H9 (cell line): ENCODE results near the gene LRP1. TPM values are rescaled to one million over a fixed set of nuclear protein-coding genes. Genes with fewer than 3 reads are reported as not detected.

Experiments used
- DNase-seq: peaks from one replicate; pipeline ENCODE4 v3.0.0-alpha.2; 2017
- H2AFZ ChIP-seq: one replicate; pipeline ENCODE4 v1.6.1; 2013; ENCODE audit warnings: mild to moderate bottlenecking, low read length, control low read depth, moderate library complexity
- H2AK5ac ChIP-seq: 2 replicates; pipeline ENCODE4 v1.6.1; 2013; ENCODE audit warnings: low read length, control low read depth, mixed read lengths; ENCODE audit not compliant: insufficient read length
- H2BK120ac ChIP-seq: one replicate; pipeline ENCODE4 v1.6.1; 2013; ENCODE audit warnings: low read depth, mild to moderate bottlenecking, low read length, control low read depth, inconsistent platforms; ENCODE audit not compliant: poor library complexity, severe bottlenecking
- H2BK12ac ChIP-seq: 2 replicates; pipeline ENCODE4 v1.6.1; 2013; ENCODE audit warnings: low read length, control low read depth, mixed read lengths, low read depth; ENCODE audit not compliant: insufficient read length
- H2BK15ac ChIP-seq: 2 replicates; pipeline ENCODE4 v1.6.1; 2013; ENCODE audit warnings: low read depth, low read length, control low read depth
- H2BK20ac ChIP-seq: one replicate; pipeline ENCODE4 v1.6.1; 2013; ENCODE audit warnings: low read depth, mild to moderate bottlenecking, low read length, control low read depth, inconsistent platforms; ENCODE audit not compliant: poor library complexity, severe bottlenecking
- H2BK5ac ChIP-seq: 2 replicates; pipeline ENCODE4 v1.6.1; 2013; ENCODE audit warnings: low read length, control low read depth, mixed read lengths; ENCODE audit not compliant: insufficient read length
- H3K14ac ChIP-seq: 2 replicates; pipeline ENCODE4 v1.6.1; 2013; ENCODE audit warnings: low read length, control low read depth; ENCODE audit not compliant: insufficient read depth
- H3K18ac ChIP-seq: 2 replicates; pipeline ENCODE4 v1.6.1; 2013; ENCODE audit warnings: low read depth, mild to moderate bottlenecking, mixed read lengths, low read length, control low read depth; ENCODE audit not compliant: insufficient read length
- H3K23ac ChIP-seq: 2 replicates; pipeline ENCODE4 v1.6.1; 2013; ENCODE audit warnings: low read length, control low read depth, mixed read lengths, low read depth; ENCODE audit not compliant: insufficient read length
- H3K23me2 ChIP-seq: 2 replicates; pipeline ENCODE4 v1.6.1; 2013; ENCODE audit warnings: low read depth, mild to moderate bottlenecking, mixed read lengths, low read length, control low read depth; ENCODE audit not compliant: insufficient read length, poor library complexity, severe bottlenecking
- H3K27ac ChIP-seq: 2 replicates; pipeline ENCODE4 v1.5.1; 2013; ENCODE audit warnings: low read length, control low read depth, mixed read lengths, low read depth; ENCODE audit not compliant: insufficient read length
- H3K27me3 ChIP-seq: 2 replicates; pipeline ENCODE4 v1.6.1; 2013; ENCODE audit warnings: low read length, control low read depth, inconsistent platforms; ENCODE audit not compliant: insufficient read depth
- H3K4ac ChIP-seq: 2 replicates; pipeline ENCODE4 v1.6.1; 2013; ENCODE audit warnings: low read depth, mild to moderate bottlenecking, control low read depth, inconsistent platforms, low read length, moderate library complexity
- H3K4me1 ChIP-seq: 2 replicates; pipeline ENCODE4 v1.6.1; 2013; ENCODE audit warnings: low read length, control low read depth, inconsistent platforms; ENCODE audit not compliant: insufficient read depth
- H3K4me2 ChIP-seq: 2 replicates; pipeline ENCODE4 v1.6.1; 2013; ENCODE audit warnings: low read length, control low read depth, mixed read lengths; ENCODE audit not compliant: insufficient read length, insufficient read depth
- H3K56ac ChIP-seq: 2 replicates; pipeline ENCODE4 v1.6.1; 2013; ENCODE audit warnings: low read depth, mild to moderate bottlenecking, mixed read lengths, low read length, control low read depth; ENCODE audit not compliant: insufficient read length
- H3K79me1 ChIP-seq: 2 replicates; pipeline ENCODE4 v1.6.1; 2013; ENCODE audit warnings: low read depth, mild to moderate bottlenecking, moderate library complexity, low read length, control low read depth, inconsistent platforms; ENCODE audit not compliant: insufficient read depth, poor library complexity, severe bottlenecking
- H3K79me2 ChIP-seq: 2 replicates; pipeline ENCODE4 v1.6.1; 2013; ENCODE audit warnings: low read length, control low read depth, inconsistent platforms; ENCODE audit not compliant: insufficient read depth
- H3K9ac ChIP-seq: 2 replicates; pipeline ENCODE4 v1.6.1; 2013; ENCODE audit warnings: low read length, control low read depth, mixed read lengths; ENCODE audit not compliant: insufficient read length; ENCODE audit errors: extremely low read depth
- H3K9me3 ChIP-seq: one replicate; pipeline ENCODE4 v1.6.1; 2013; ENCODE audit warnings: low read depth, low read length, inconsistent platforms; ENCODE audit not compliant: control insufficient read depth
- H3T11ph ChIP-seq: one replicate; pipeline ENCODE4 v1.6.1; 2013; ENCODE audit warnings: mild to moderate bottlenecking, low read length, control low read depth, inconsistent platforms
- H4K20me1 ChIP-seq: one replicate; pipeline ENCODE4 v1.6.1; 2013; ENCODE audit not compliant: control insufficient read depth, insufficient read length, insufficient read depth
- H4K5ac ChIP-seq: 2 replicates; pipeline ENCODE4 v1.6.1; 2013; ENCODE audit warnings: low read depth, mild to moderate bottlenecking, mixed read lengths, low read length, control low read depth; ENCODE audit not compliant: insufficient read length
- H4K8ac ChIP-seq: replicated peaks from 2 replicates; pipeline ENCODE4 v1.6.1; 2013; ENCODE audit warnings: low read length, control low read depth, mixed read lengths, low read depth; ENCODE audit not compliant: insufficient read length
- H4K91ac ChIP-seq: 2 replicates; pipeline ENCODE4 v1.6.1; 2013; ENCODE audit warnings: low read depth, mild to moderate bottlenecking, moderate library complexity, mixed read lengths, low read length, control low read depth; ENCODE audit not compliant: insufficient read length
- H3K27ac Mint-ChIP-seq, 3 experiments: 2 replicates in 2 of 3; 3 replicates in 1 of 3; pipeline ENCODE4 v1.8.0; 2020 to 2021; ENCODE audit warnings: mixed read lengths in 3 of 3, mild to moderate bottlenecking in 1 of 3, moderate library complexity in 1 of 3
- H3K27me3 Mint-ChIP-seq: 2 replicates; pipeline ENCODE4 v1.8.0; 2021; ENCODE audit warnings: low read depth, mild to moderate bottlenecking, moderate library complexity, mixed read lengths
- H3K36me3 Mint-ChIP-seq, 3 experiments: 2 replicates in 2 of 3; 3 replicates in 1 of 3; pipeline ENCODE4 v1.8.0; 2020 to 2021; ENCODE audit warnings: low read depth in 3 of 3, mixed read lengths in 3 of 3; ENCODE audit not compliant: insufficient read depth in 1 of 3
- H3K4me1 Mint-ChIP-seq, 2 experiments: 2 replicates each; pipeline ENCODE4 v1.8.0; 2020; ENCODE audit warnings: mixed read lengths in 2 of 2
- H3K4me3 Mint-ChIP-seq, 2 experiments: 2 replicates in 1 of 2; 3 replicates in 1 of 2; pipeline ENCODE4 v1.8.0; 2020 to 2021; ENCODE audit warnings: mild to moderate bottlenecking in 2 of 2, mixed read lengths in 2 of 2, moderate library complexity in 1 of 2
- H3K9me3 Mint-ChIP-seq, 2 experiments: 2 replicates in 1 of 2; 3 replicates in 1 of 2; pipeline ENCODE4 v1.8.0; 2020; ENCODE audit warnings: mild to moderate bottlenecking in 2 of 2, mixed read lengths in 2 of 2, moderate library complexity in 1 of 2
- WGBS: extraction: QIAGEN DNeasy Blood & Tissue Kit; methylation state at CpG from one replicate; pipeline ENCODE4 v1.1.7; 2013; ENCODE audit warnings: missing lambda C conversion rate, low lambda C conversion rate, mixed read lengths; ENCODE audit not compliant: insufficient read length; ENCODE audit errors: extremely low coverage; 5-methylcytosine and 5-hydroxymethylcytosine counted together
- total RNA-seq: library from RNA; stranded (reverse); gene quantifications from 2 replicates; pipeline ENCODE4 v1.2.1, GENCODE V29; 2021
- TF ChIP-seq, protein P1 (sequence below): fragments of 200-600 bp; sonication (generic); conservative IDR thresholded peaks from 3 replicates; pipeline ENCODE4 v1.8.0; 2021; ENCODE audit warnings: antibody characterized with exemption, mild to moderate bottlenecking

The LRP1 gene
- total RNA-seq, 1 experiment from 2014 or later = 115 TPM

DNA sequence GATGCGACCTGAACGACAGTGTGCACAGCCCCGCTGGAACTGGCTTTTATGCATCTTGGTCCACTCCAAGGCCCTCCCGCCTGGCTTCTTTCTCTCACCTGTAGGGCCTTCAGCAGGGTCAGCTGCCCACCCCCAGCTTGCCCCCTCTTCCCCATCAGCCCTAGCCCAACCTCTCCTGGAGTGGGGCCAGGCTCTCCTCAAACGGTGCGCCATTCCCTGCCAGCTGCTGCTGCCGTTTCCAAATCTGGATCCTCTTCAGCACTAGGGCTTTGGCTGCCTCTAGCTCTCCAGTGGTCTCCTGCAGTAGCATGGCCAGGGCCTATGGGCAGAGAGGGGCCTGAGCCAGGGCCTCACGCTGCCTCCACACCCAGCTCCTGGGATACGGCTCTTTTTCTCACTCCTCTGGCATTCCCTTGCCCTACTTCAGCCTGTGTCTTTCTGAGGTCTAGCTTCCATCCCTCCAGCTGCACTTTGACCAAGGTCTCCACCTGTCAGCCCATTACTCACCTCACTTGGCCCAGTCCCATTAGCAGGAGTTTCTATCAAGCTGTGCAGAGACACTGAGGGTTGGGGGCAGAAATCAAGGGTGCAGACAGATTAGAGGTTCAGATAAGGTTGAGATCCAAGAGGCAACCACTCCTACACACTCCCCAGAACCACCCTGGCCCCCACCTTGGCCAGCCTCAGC, 22.1 kb upstream of the LRP1 start:
- no CpG with 5 or more reads among the region's 9 CpGs for WGBS
- Histone ChIP-seq H3K4me1 (no peaks in the 10 kb centered on the region; the same call in 1 of the 2 replicates), H2AFZ (no peak overlapping the region), H4K91ac (no peak overlapping the region), H2BK15ac (no peak overlapping the region), H3K4me2 (no peak overlapping the region), H3K9ac (no peak overlapping the region), H3K79me1 (no peaks in the 10 kb centered on the region), H2BK120ac (no peak overlapping the region), H3K23me2 (peaks cover 8% of the 10 kb centered on the region), H3K56ac (no peak overlapping the region), H3K27me3 (no peaks in the 10 kb centered on the region), H3K18ac (no peak overlapping the region), H3K23ac (no peak overlapping the region), H4K20me1 (no peaks in the 10 kb centered on the region), H4K8ac (no peak overlapping the region), H3K27ac (no peak overlapping the region), H2AK5ac (no peak overlapping the region), H3T11ph (no peak overlapping the region), H2BK5ac (no peak overlapping the region), H3K79me2 (no peaks in the 10 kb centered on the region), H4K5ac (no peak overlapping the region), H3K9me3 (no peaks in the 10 kb centered on the region), H2BK20ac (no peak overlapping the region), H3K4ac (no peak overlapping the region), H2BK12ac (no peak overlapping the region), H3K14ac (no peak overlapping the region)
- Mint-ChIP-seq H3K4me1 (peaks cover 15 to 30% of the 10 kb centered on the region in 2 experiments), H3K27me3 (no peaks in the 10 kb centered on the region), H3K4me3 (no peak overlapping the region), H3K27ac (peak overlapping the region in 1 of 3 experiments; percentile 24; a peak in 1 of 7 replicates), H3K9me3 (no peaks in the 10 kb centered on the region), H3K36me3 (peaks cover 2 to 46% (median 33%) of the 10 kb centered on the region in 3 experiments)
- no peak for DNase-seq
- TF ChIP-seq, protein P1, sequence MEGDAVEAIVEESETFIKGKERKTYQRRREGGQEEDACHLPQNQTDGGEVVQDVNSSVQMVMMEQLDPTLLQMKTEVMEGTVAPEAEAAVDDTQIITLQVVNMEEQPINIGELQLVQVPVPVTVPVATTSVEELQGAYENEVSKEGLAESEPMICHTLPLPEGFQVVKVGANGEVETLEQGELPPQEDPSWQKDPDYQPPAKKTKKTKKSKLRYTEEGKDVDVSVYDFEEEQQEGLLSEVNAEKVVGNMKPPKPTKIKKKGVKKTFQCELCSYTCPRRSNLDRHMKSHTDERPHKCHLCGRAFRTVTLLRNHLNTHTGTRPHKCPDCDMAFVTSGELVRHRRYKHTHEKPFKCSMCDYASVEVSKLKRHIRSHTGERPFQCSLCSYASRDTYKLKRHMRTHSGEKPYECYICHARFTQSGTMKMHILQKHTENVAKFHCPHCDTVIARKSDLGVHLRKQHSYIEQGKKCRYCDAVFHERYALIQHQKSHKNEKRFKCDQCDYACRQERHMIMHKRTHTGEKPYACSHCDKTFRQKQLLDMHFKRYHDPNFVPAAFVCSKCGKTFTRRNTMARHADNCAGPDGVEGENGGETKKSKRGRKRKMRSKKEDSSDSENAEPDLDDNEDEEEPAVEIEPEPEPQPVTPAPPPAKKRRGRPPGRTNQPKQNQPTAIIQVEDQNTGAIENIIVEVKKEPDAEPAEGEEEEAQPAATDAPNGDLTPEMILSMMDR = no peak
